ENCODE data around the gene STAT6. TPM values are rescaled to one million over a fixed set of nuclear protein-coding genes. Genes with fewer than 3 reads are reported as not detected.

STAT6 gene
- total and polyA plus RNA-seq, 2 of the 8 experiments (the other 6 are each of a cell fraction or from before 2014, with no cell fraction given): 32.9 to 38.7 TPM

GRCh38 chr12:57133013-57133569 is 21.9 kb upstream of the STAT6 start:
- Histone ChIP-seq H2BK20ac (ENCODE audit: low read length) (0 out of 2 replicates have a peak overlapping the region, but pooled peaks have one; percentile 1), H4K91ac (replicated peaks; ENCODE audit: insufficient read length, low read length) (no peak overlapping the region), H3K14ac (ENCODE audit: insufficient read length) (no peak overlapping the region), H4K20me1 (replicated peaks in 1 of 2; ENCODE audit: control insufficient read depth in 1 of 2, insufficient read depth in 2 of 2, low read length in 2 of 2) (peaks cover 8 to 20% of the 10 kb centered on the region in 2 experiments), H3K23me2 (ENCODE audit: low read depth, low read length) (peaks cover under 1% of the 10 kb centered on the region; the same call in 1 of the 2 replicates), H3K56ac (replicated peaks; ENCODE audit: insufficient read length, low read depth, low read length) (no peak overlapping the region), H3K79me1 (ENCODE audit: low read depth, low read length) (peaks cover 19% of the 10 kb centered on the region), H3K27me3 (replicated peaks in 1 of 4; ENCODE audit: control insufficient read depth in 3 of 4, extremely low read depth in 1 of 4, insufficient read depth in 3 of 4, low read length in 3 of 4) (no peaks in the 10 kb centered on the region), H3K27ac (ENCODE audit: low read depth, low read length) (no peak overlapping the region), H3K4me2 (ENCODE audit: insufficient read depth in 1 of 2, low read depth in 2 of 2, low read length in 2 of 2) (peak overlapping the region; percentile 39 to 86; a peak in 3 of 4 replicates), H2AK5ac (ENCODE audit: low read depth, low read length) (no peak overlapping the region), H3K9me3 (ENCODE audit: insufficient read depth in 2 of 2, low read depth in 1 of 2, low read length in 1 of 2) (no peaks in the 10 kb centered on the region), H2BK120ac (replicated peaks; ENCODE audit: low read depth, low read length) (no peak overlapping the region), H3K79me2 (ENCODE audit: control insufficient read depth in 1 of 2, insufficient read depth in 2 of 2, low read length in 2 of 2) (peaks cover 7 to 81% of the 10 kb centered on the region in 2 experiments; a peak in 3 of 4 replicates), H4K5ac (ENCODE audit: insufficient read length, low read depth, low read length) (no peak overlapping the region), H2BK15ac (ENCODE audit: low read length) (no peak overlapping the region), H2BK12ac (ENCODE audit: low read depth, low read length) (peak overlapping the region; percentile 0; the same call in 1 of the 2 replicates), H3K18ac (ENCODE audit: extremely low read depth, low read length) (peak overlapping the region; percentile 83), H3K23ac (ENCODE audit: insufficient read length) (no peak overlapping the region), H2BK5ac (ENCODE audit: low read depth, low read length) (peak overlapping the region; percentile 68), H3K36me3 (ENCODE audit: control insufficient read depth in 2 of 4, insufficient read depth in 4 of 4, low read length in 3 of 4) (peaks cover 0 to 4% (median under 1%) of the 10 kb centered on the region in 4 experiments; a peak in 3 of 8 replicates), H3K4me3 (ENCODE audit: extremely low read depth in 1 of 4, insufficient read depth in 2 of 4, low read depth in 3 of 4, low read length in 4 of 4) (peak overlapping the region in 1 of 4 experiments; percentile 31; a peak in 2 of 8 replicates), H3K9ac (replicated peaks in 1 of 4; ENCODE audit: extremely low read depth in 1 of 4, low read depth in 3 of 4, low read length in 3 of 4) (no peak overlapping the region), H4K8ac (ENCODE audit: extremely low read depth, insufficient read depth, low read length) (no peak overlapping the region), H3K4ac (replicated peaks; ENCODE audit: insufficient read length, low read depth, low read length) (no peak overlapping the region), H2AFZ (ENCODE audit: low read length) (no peak overlapping the region), H3K4me1 (replicated peaks in 1 of 4; ENCODE audit: control insufficient read depth in 3 of 4, insufficient read depth in 4 of 4, low read length in 3 of 4) (peaks cover 28 to 59% (median 38%) of the 10 kb centered on the region in 4 experiments)
- DNase-seq (ENCODE audit: low read depth in 1 of 2, low spot score in 2 of 2) (no peak), FAIRE-seq (no peak)
- 62% methylated on average over 2 of the region's 4 CpGs; no CpG with 5 or more reads in 1 of the 2 experiments for WGBS, 2 experiments (ENCODE audit: extremely low coverage in 1 of 2, insufficient coverage in 1 of 2, insufficient read length in 1 of 2, insufficient replicate concordance in 2 of 2, low coverage in 1 of 2, low lambda C conversion rate in 2 of 2, missing lambda C conversion rate in 1 of 2)
- ChIA-PET POLR2A (ENCODE audit: partially characterized antibody) (interaction anchor here (0.7 to 9.3 kb wide), 13 partner anchors 9 to 97 kb away, joined by 3 to 105 read pairs (median 4); partner anchors contain the start of genes LRP1-AS, SHMT2 and STAT6), CTCF (ENCODE audit: partially characterized antibody) (interaction anchor here (0.6 to 19.8 kb wide), 9 partner anchors 10 to 934 kb away, joined by 3 to 305 read pairs (median 4); partner anchors contain the start of gene STAT6)
- TF ChIP-seq MAFK (IDR thresholded peaks at IDR 0.05; ENCODE audit: low read depth, low read length): no peak
- peak; percentile 69 for TF ChIP-seq TEAD4 (IDR thresholded peaks at IDR 0.05; ENCODE audit: low read depth, low read length)
- peak; percentile 78 for TF ChIP-seq KDM1A (IDR thresholded peaks at IDR 0.05; ENCODE audit: borderline replicate concordance, low read length)

Measured in H1 (cell line).